Measurements from ENCODE around the gene CACNA2D4.

GRCh38 chr12:1848745-1849144 lies 69.7 kb downstream of the CACNA2D4 start:
- TF ChIP-seq FOXK2 (IDR thresholded peaks at IDR 0.05) (no peak), FOXM1 (IDR thresholded peaks at IDR 0.05; ENCODE audit: borderline replicate concordance) (no peak), SUZ12 (IDR thresholded peaks at IDR 0.05) (no peak), PKNOX1 (IDR thresholded peaks at IDR 0.05) (no peak), TARDBP (IDR thresholded peaks at IDR 0.05) (no peak), NFRKB (IDR thresholded peaks at IDR 0.05) (no peak)

Measured in HEK293T (cell line).